Neural crest cell (in vitro differentiated cells): ENCODE results near the gene NCOA3. TPM values are rescaled to one million over a fixed set of nuclear protein-coding genes. Genes with fewer than 3 reads are reported as not detected.

Experiments used
- DNase-seq: peaks from one replicate; pipeline ENCODE4 v3.0.0; 2021; ENCODE audit warnings: low read depth, mixed read lengths, low spot score
- H3K27ac Mint-ChIP-seq: one replicate; pipeline ENCODE4 v1.8.0; 2021; ENCODE audit warnings: mild to moderate bottlenecking, mixed read lengths; ENCODE audit not compliant: unreplicated experiment
- H3K27me3 Mint-ChIP-seq: 2 replicates; pipeline ENCODE4 v1.8.0; 2021; ENCODE audit warnings: low read depth, mild to moderate bottlenecking, mixed read lengths
- H3K36me3 Mint-ChIP-seq: 2 replicates; pipeline ENCODE4 v1.8.0; 2021; ENCODE audit warnings: low read depth, mild to moderate bottlenecking, mixed read lengths
- H3K4me1 Mint-ChIP-seq: 2 replicates; pipeline ENCODE4 v1.8.0; 2021; ENCODE audit warnings: mixed read lengths
- H3K4me3 Mint-ChIP-seq: one replicate; pipeline ENCODE4 v1.8.0; 2021; ENCODE audit warnings: mild to moderate bottlenecking, mixed read lengths
- H3K9me3 Mint-ChIP-seq: 2 replicates; pipeline ENCODE4 v1.8.0; 2021; ENCODE audit warnings: mixed read lengths
- CTCF ChIP-seq: fragments of 200-600 bp; sonication (generic); conservative IDR thresholded peaks from 2 replicates; pipeline ENCODE4 v1.5.0; 2021; ENCODE audit warnings: antibody characterized with exemption, mild to moderate bottlenecking
- total RNA-seq: library from RNA; stranded (reverse); gene quantifications from 2 replicates; pipeline ENCODE4 v1.2.1, GENCODE V29; 2021

Gene NCOA3
- total RNA-seq, 1 donor from 2014 or later, result 25.7 TPM

DNA sequence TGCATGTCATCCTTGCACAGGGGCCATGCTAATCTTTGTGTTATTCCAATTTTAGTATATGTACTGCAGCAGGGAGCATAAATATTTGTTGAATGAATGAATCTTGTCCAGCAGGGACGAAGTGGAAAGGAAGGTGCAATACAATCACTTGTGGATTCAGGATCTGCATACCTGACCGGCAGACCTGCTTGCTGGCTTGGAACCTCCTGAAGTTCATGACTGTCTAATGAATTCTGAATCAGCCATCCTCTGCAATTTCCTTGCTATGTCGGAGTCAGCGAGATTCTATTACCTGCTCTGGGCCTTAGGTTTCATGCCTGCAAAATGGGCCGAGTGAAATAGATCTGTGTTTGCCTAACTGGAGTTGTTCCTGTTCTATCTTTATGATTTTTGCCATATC, 17.4 kb upstream of the NCOA3 start:
- Mint-ChIP-seq H3K36me3 (no peaks in the 10 kb centered on the region), H3K4me1 (no peaks in the 10 kb centered on the region), H3K27me3 (peaks cover 3% of the 10 kb centered on the region), H3K9me3 (no peaks in the 10 kb centered on the region), H3K27ac (no peak overlapping the region), H3K4me3 (no peak overlapping the region)
- no peak for TF ChIP-seq CTCF
- DNase-seq, result no peak

GRCh38 chr20:47487175-47487917, 14.3 kb upstream of the NCOA3 start:
- H3K27me3 Mint-ChIP-seq, result no peaks in the 10 kb centered on the region
- TF ChIP-seq CTCF, result no peak
- H3K27ac Mint-ChIP-seq, result no peak overlapping the region
- DNase-seq, result no peak
- no peaks in the 10 kb centered on the region for H3K9me3 Mint-ChIP-seq
- H3K4me3 Mint-ChIP-seq, result no peak overlapping the region
- no peaks in the 10 kb centered on the region for H3K36me3 Mint-ChIP-seq
- no peaks in the 10 kb centered on the region for H3K4me1 Mint-ChIP-seq

DNA sequence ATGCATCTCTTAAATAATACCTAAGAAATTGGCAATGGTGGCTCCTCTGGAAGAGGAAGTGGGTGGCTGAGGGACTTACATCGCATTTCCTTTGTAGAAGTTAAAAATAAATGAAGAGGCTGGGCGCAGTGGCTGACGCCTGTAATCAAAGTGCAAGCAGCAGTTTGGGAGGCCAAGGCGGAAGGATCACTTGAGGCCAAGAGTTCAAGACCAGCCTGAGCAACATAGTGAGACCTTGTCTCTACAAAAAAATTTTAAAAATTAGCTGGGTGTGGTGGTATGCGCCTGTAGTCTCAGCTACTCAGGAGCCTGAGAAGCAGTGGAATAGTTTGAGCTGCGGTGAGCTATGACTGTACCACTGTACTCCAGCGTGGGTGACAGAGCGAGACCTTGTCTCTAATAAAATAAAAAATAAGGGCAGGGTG, 12.2 kb upstream of the NCOA3 start:
- TF ChIP-seq CTCF, result no peak
- Mint-ChIP-seq H3K27ac (no peak overlapping the region), H3K4me3 (no peak overlapping the region), H3K36me3 (no peaks in the 10 kb centered on the region), H3K27me3 (no peaks in the 10 kb centered on the region), H3K9me3 (no peaks in the 10 kb centered on the region), H3K4me1 (peaks cover 5% of the 10 kb centered on the region)
- no peak for DNase-seq

GRCh38 chr20:47490795-47491194, 10.9 kb upstream of the NCOA3 start:
- Mint-ChIP-seq H3K9me3 (no peaks in the 10 kb centered on the region), H3K27me3 (no peaks in the 10 kb centered on the region), H3K4me1 (peaks cover 5% of the 10 kb centered on the region), H3K4me3 (no peak overlapping the region), H3K27ac (no peak overlapping the region), H3K36me3 (no peaks in the 10 kb centered on the region)
- DNase-seq, result no peak
- no peak for TF ChIP-seq CTCF

- Mint-ChIP-seq H3K36me3 (no peaks in the 10 kb centered on the region), H3K4me1 (peaks cover 5% of the 10 kb centered on the region), H3K27me3 (no peaks in the 10 kb centered on the region), H3K9me3 (no peaks in the 10 kb centered on the region), H3K4me3 (no peak overlapping the region), H3K27ac (no peak overlapping the region)
- no peak for DNase-seq
- TF ChIP-seq CTCF, result no peak
Measured at GRCh38 chr20:47492284-47492683, 9.4 kb upstream of the NCOA3 start.
